Measurements from ENCODE around the gene TUBA4A. TPM values are rescaled to one million over a fixed set of nuclear protein-coding genes. Genes with fewer than 3 reads are reported as not detected.

Gene TUBA4A
- total RNA-seq, 1 donor from 2014 or later = 7.9 TPM

- peak overlapping the region; percentile 86 for H3K27ac Mint-ChIP-seq (ENCODE audit: unreplicated experiment)
- peaks cover 8% of the 10 kb centered on the region for H3K36me3 Mint-ChIP-seq (ENCODE audit: unreplicated experiment)
- no peak for TF ChIP-seq CTCF (IDR thresholded peaks at IDR 0.05)
- no peak for DNase-seq (ENCODE audit: extremely low spot score, unreplicated experiment)
- no peaks in the 10 kb centered on the region for H3K27me3 Mint-ChIP-seq (ENCODE audit: unreplicated experiment)
- peaks cover 29% of the 10 kb centered on the region for H3K4me1 Mint-ChIP-seq (ENCODE audit: unreplicated experiment)
- H3K9me3 Mint-ChIP-seq (ENCODE audit: unreplicated experiment) = no peaks in the 10 kb centered on the region
- no peak overlapping the region for H3K4me3 Mint-ChIP-seq (ENCODE audit: unreplicated experiment)
Observed at GRCh38 chr2:219286436-219287115, 32.9 kb upstream of the TUBA4A start.

GRCh38 chr2:219285894-219286425 is 32.2 kb upstream of the TUBA4A start:
- Mint-ChIP-seq H3K27me3 (ENCODE audit: unreplicated experiment) (no peaks in the 10 kb centered on the region), H3K4me1 (ENCODE audit: unreplicated experiment) (peaks cover 29% of the 10 kb centered on the region), H3K9me3 (ENCODE audit: unreplicated experiment) (no peaks in the 10 kb centered on the region), H3K4me3 (ENCODE audit: unreplicated experiment) (no peak overlapping the region), H3K36me3 (ENCODE audit: unreplicated experiment) (peaks cover 8% of the 10 kb centered on the region), H3K27ac (ENCODE audit: unreplicated experiment) (peak overlapping the region; percentile 86)
- TF ChIP-seq CTCF (IDR thresholded peaks at IDR 0.05) = no peak
- DNase-seq (ENCODE audit: extremely low spot score, unreplicated experiment) = no peak

GRCh38 chr2:219285373-219285735 is 31.6 kb upstream of the TUBA4A start:
- no peak for TF ChIP-seq CTCF (IDR thresholded peaks at IDR 0.05)
- Mint-ChIP-seq H3K9me3 (ENCODE audit: unreplicated experiment) (no peaks in the 10 kb centered on the region), H3K27ac (ENCODE audit: unreplicated experiment) (peak overlapping the region; percentile 65), H3K27me3 (ENCODE audit: unreplicated experiment) (no peaks in the 10 kb centered on the region), H3K36me3 (ENCODE audit: unreplicated experiment) (peaks cover 8% of the 10 kb centered on the region), H3K4me3 (ENCODE audit: unreplicated experiment) (no peak overlapping the region), H3K4me1 (ENCODE audit: unreplicated experiment) (peaks cover 30% of the 10 kb centered on the region)
- no peak for DNase-seq (ENCODE audit: extremely low spot score, unreplicated experiment)

- peaks cover 8% of the 10 kb centered on the region for H3K36me3 Mint-ChIP-seq (ENCODE audit: unreplicated experiment)
- H3K27me3 Mint-ChIP-seq (ENCODE audit: unreplicated experiment) = no peaks in the 10 kb centered on the region
- no peak for TF ChIP-seq CTCF (IDR thresholded peaks at IDR 0.05)
- no peak overlapping the region for H3K4me3 Mint-ChIP-seq (ENCODE audit: unreplicated experiment)
- H3K27ac Mint-ChIP-seq (ENCODE audit: unreplicated experiment) = peak overlapping the region; percentile 65
- H3K4me1 Mint-ChIP-seq (ENCODE audit: unreplicated experiment) = peaks cover 30% of the 10 kb centered on the region
- no peaks in the 10 kb centered on the region for H3K9me3 Mint-ChIP-seq (ENCODE audit: unreplicated experiment)
- DNase-seq (ENCODE audit: extremely low spot score, unreplicated experiment) = no peak
Observed at GRCh38 chr2:219284501-219285372, 31.0 kb upstream of the TUBA4A start.

All from osteocyte (in vitro differentiated cells).